HFFc6 (cell line): Measurements from ENCODE around the gene COL9A2. TPM values are rescaled to one million over a fixed set of nuclear protein-coding genes. Genes with fewer than 3 reads are reported as not detected.

Experiments
- DNase-seq: peaks from one replicate; pipeline ENCODE4 v3.0.0-alpha.2; 2018
- H3K27ac Mint-ChIP-seq: 2 replicates; pipeline ENCODE4 v1.8.0; 2020; ENCODE audit warnings: mild to moderate bottlenecking, mixed read lengths
- H3K27me3 Mint-ChIP-seq: 2 replicates; pipeline ENCODE4 v1.8.0; 2021; ENCODE audit warnings: mild to moderate bottlenecking, moderate library complexity, mixed read lengths; ENCODE audit not compliant: insufficient read depth
- H3K36me3 Mint-ChIP-seq: 2 replicates; pipeline ENCODE4 v1.8.0; 2021; ENCODE audit warnings: low read depth, mixed read lengths
- H3K4me1 Mint-ChIP-seq: 2 replicates; pipeline ENCODE4 v1.8.0; 2020; ENCODE audit warnings: low read depth, mixed read lengths
- H3K4me3 Mint-ChIP-seq: 2 replicates; pipeline ENCODE4 v1.8.0; 2020; ENCODE audit warnings: mild to moderate bottlenecking, moderate library complexity, mixed read lengths
- H3K9me3 Mint-ChIP-seq: 2 replicates; pipeline ENCODE4 v1.8.0; 2020; ENCODE audit warnings: mild to moderate bottlenecking, mixed read lengths
- CTCF ChIP-seq: fragments of 200-600 bp; sonication (generic); IDR thresholded peaks from 2 replicates; pipeline ENCODE4 v1.5.0; 2021; ENCODE audit warnings: antibody characterized with exemption, mild to moderate bottlenecking
- total RNA-seq, 6 experiments: library from RNA; stranded (reverse); fragmentation: NEBNext Ultra II Directional; extraction: Animal tissue kit (Norgen Biotek cat#: 25700); gene quantifications; 2 replicates in 1 of 6; 3 replicates in 5 of 6; pipeline ENCODE4 v1.2.3, GENCODE V29; 2021

Gene COL9A2
- total RNA-seq, 6 experiments from 2014 or later = 0.07 to 0.48 (median 0.32) TPM

DNA sequence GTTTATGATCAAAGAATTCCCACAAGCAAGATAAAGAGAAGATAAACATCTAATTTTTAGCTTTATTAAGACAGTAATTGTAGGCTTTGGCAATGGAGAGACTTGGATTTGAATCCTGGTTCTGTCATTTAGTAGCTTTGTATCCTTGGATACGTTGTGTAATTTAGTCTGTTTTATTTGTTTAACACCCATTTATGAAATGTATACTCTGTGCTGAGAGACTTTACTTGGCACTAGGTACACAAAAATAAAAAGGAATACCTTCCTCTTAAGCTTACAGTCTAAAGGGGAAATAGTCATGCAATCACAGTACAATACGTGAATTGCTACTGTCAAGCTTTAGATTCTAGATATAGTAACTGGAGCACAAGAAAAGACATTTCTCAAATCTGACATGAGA, 35.2 kb downstream of the COL9A2 start:
- no peak for DNase-seq
- Mint-ChIP-seq H3K27me3 (no peaks in the 10 kb centered on the region; the same call in 1 of the 2 replicates), H3K27ac (no peak overlapping the region), H3K36me3 (peaks cover 30% of the 10 kb centered on the region), H3K9me3 (no peaks in the 10 kb centered on the region), H3K4me1 (no peaks in the 10 kb centered on the region), H3K4me3 (no peak overlapping the region)
- TF ChIP-seq CTCF = no peak

DNA sequence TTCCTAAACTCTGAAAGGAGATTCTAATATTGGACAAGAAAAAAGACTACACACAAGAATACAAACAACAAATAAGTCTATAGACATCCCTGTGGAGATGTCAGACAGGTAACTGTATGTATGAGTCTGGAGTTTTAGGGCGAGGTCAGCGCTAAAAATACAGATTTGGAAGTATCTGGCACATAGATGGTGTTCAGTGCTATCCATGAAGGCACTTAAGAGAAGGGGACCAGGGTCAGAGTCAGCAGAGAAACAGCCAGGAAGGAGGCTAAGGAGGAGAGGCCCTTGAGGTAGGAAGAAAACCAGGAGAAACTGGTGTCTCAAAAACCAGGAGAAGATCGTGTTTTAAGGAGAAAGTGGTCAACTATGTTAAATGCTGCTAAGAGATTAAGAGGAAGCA, 41.0 kb downstream of the COL9A2 start:
- TF ChIP-seq CTCF = no peak
- Mint-ChIP-seq H3K36me3 (peaks cover 48% of the 10 kb centered on the region), H3K9me3 (no peaks in the 10 kb centered on the region), H3K4me3 (no peak overlapping the region), H3K27ac (no peak overlapping the region), H3K4me1 (no peaks in the 10 kb centered on the region), H3K27me3 (no peaks in the 10 kb centered on the region)
- no peak for DNase-seq

DNA sequence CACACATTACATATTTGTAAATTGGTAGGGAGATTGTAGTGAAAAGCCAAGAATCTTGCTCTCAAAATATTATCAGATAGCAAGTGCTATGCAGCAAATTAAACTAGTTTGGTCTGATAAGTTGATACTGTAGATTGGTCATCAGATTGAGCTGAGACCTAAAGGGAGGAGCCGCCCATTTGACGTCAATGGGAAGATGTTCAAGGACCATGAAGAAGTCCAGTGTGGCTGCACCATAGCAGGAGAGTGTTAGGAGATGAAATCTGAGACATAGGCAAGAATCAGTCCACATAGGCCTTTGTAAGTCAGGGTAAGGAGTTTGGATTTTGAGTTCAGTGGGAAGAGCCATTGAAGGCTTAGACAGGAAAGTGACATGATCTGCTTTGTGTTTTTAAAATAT, 42.8 kb downstream of the COL9A2 start:
- no peaks in the 10 kb centered on the region for H3K9me3 Mint-ChIP-seq

DNA sequence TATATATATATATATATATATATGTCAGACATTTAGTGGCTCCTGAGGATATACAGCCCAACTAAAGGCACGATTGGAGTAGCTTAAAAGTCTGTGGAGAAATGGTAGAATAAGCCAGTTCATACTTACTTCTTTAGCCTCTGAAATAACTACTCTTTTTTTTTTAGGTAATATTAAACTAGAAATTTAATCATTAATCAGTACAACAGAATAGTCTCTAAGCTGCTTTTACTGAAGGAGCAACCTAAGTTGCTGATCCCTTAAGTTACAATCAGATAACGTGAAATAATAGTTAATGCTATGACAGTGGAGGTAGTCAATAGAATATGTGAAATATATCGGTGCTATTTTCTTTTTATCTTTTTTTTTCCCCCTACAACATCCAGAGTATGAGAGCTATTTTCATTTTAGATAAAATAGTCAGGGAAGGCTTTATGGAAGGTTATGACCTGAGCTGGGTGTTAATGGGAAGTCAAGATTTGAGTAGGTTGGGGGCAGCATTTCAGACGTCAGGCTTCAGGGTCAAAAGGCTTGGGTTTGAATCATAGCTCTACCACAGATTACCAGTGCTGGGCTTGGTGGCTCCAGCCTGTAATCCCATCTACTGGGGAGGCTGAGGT, 43.4 kb downstream of the COL9A2 start:
- Mint-ChIP-seq H3K4me3 (no peak overlapping the region), H3K27me3 (no peaks in the 10 kb centered on the region), H3K4me1 (peaks cover 13% of the 10 kb centered on the region), H3K36me3 (peaks cover 46% of the 10 kb centered on the region), H3K27ac (no peak overlapping the region), H3K9me3 (no peaks in the 10 kb centered on the region)
- no peak for TF ChIP-seq CTCF
- DNase-seq = no peak

More for the DNA sequence above, 42.8 kb downstream of the COL9A2 start:
- H3K4me1 Mint-ChIP-seq = peaks cover 13% of the 10 kb centered on the region
- TF ChIP-seq CTCF = no peak
- DNase-seq = no peak
- no peak overlapping the region for H3K4me3 Mint-ChIP-seq
- H3K27me3 Mint-ChIP-seq = no peaks in the 10 kb centered on the region
- peaks cover 50% of the 10 kb centered on the region for H3K36me3 Mint-ChIP-seq
- no peak overlapping the region for H3K27ac Mint-ChIP-seq

GRCh38 chr1:40272653-40273213, 44.4 kb downstream of the COL9A2 start:
- Mint-ChIP-seq H3K4me1 (peaks cover 20% of the 10 kb centered on the region), H3K27me3 (no peaks in the 10 kb centered on the region), H3K36me3 (peaks cover 50% of the 10 kb centered on the region), H3K27ac (no peak overlapping the region), H3K4me3 (no peak overlapping the region), H3K9me3 (no peaks in the 10 kb centered on the region)
- DNase-seq = no peak
- TF ChIP-seq CTCF = no peak
